Tracheal epithelial cell (primary cell): Measurements from ENCODE around the gene INPP5J. TPM values are rescaled to one million over a fixed set of nuclear protein-coding genes. Genes with fewer than 3 reads are reported as not detected.

Experiments used
- total RNA-seq: library from RNA; depleted of rRNA; stranded (reverse); fragments of >200 nt; gene quantifications from 2 replicates; pipeline ENCODE4 v1.2.1, GENCODE V29; 2014

Gene INPP5J
- under 0.01 and 0.21 TPM in 2 replicates for total RNA-seq

GRCh38 chr22:31122532-31123291 is at the start of gene INPP5J:
Gene INPP5J (plus strand): TSS chr22:31122966. CDS start chr22:31123015, 49 bp downstream.

GRCh38 chr22:31080848-31081649 is 41.7 kb upstream of the INPP5J start, which contains the start of gene SMTN:
Gene SMTN (plus strand): TSS chr22:31081318. CDS start chr22:31083259, 1,941 bp downstream.

GRCh38 chr22:31107178-31107893 is 15.4 kb upstream of the INPP5J start, which contains the start of gene SELENOM:
Gene SELENOM (minus strand): TSS chr22:31107568. CDS start chr22:31107505, 63 bp downstream.

GRCh38 chr22:31139866-31140716 is 17.3 kb downstream of the INPP5J start, which contains the start of gene PLA2G3:
Gene PLA2G3 (minus strand): TSS chr22:31140508. CDS start chr22:31140354, 154 bp downstream.

Other genes starting within 250 kb of the INPP5J start
- 6.5 and 10.9 TPM in 2 replicates for gene MORC2, start 154.2 kb upstream of the INPP5J start, total RNA-seq
- gene TUG1, start 153.7 kb upstream of the INPP5J start, total RNA-seq = 19.0 and 27.3 TPM in 2 replicates
- gene SMTN, start 41.6 kb upstream of the INPP5J start, total RNA-seq = 16.4 and 90.4 TPM in 2 replicates
- gene SELENOM, start 15.4 kb upstream of the INPP5J start, total RNA-seq = 62.7 and 69.4 TPM in 2 replicates
- gene PLA2G3, start 17.5 kb downstream of the INPP5J start, total RNA-seq = 0.24 TPM in 1 of 2 replicates, not detected in the other
- 32.5 and 46.0 TPM in 2 replicates for gene RNF185, start 37.2 kb downstream of the INPP5J start, total RNA-seq
- gene LIMK2, start 89.3 kb downstream of the INPP5J start, total RNA-seq = 120 and 139 TPM in 2 replicates
- gene PIK3IP1, start 169.5 kb downstream of the INPP5J start, total RNA-seq = 12.6 and 32.0 TPM in 2 replicates
- 7.2 and 8.7 TPM in 2 replicates for gene PATZ1, start 223.4 kb downstream of the INPP5J start, total RNA-seq